Panc1 (cell line): Measurements from ENCODE around the gene MGAT4A. TPM values are rescaled to one million over a fixed set of nuclear protein-coding genes. Genes with fewer than 3 reads are reported as not detected.

ENCODE experiments used
- ATAC-seq: fragments of 200-7000 bp; cut with Tn5 transposase; 2 replicates; pipeline ENCODE4 v1.9.1; 2020; ENCODE audit warnings: mild to moderate bottlenecking, moderate library complexity
- BruUV-seq: library from RNA; stranded (reverse); fragments of 400-500 nt; replicated peaks from 2 replicates; lab custom pipeline; 2021; lab: Mats Ljungman, UMichigan
- CTCF ChIA-PET: fragments of 300-600 bp; sonication (Branson Sonifier 250); formaldehyde crosslinking; loops from one replicate; lab custom pipeline; 2022; ENCODE audit warnings: antibody characterized with exemption; lab: Charles Lee
- POLR2A ChIA-PET: fragments of 300-600 bp; sonication (Branson Sonifier 250); formaldehyde crosslinking; loops from one replicate; lab custom pipeline; 2022; ENCODE audit warnings: antibody characterized with exemption; lab: Charles Lee
- DNase-seq: peaks from one replicate; pipeline ENCODE4 v3.0.0-alpha.2; 2010; ENCODE audit warnings: low read depth, low spot score
- H3K27ac ChIP-seq: 2 replicates; pipeline ENCODE4 v1.5.1; 2011; ENCODE audit warnings: mild to moderate bottlenecking, low read length, inconsistent platforms
- H3K27me3 ChIP-seq: fragments of 200-500 bp; sonication (Bioruptor generic); 2 replicates; pipeline ENCODE4 v1.6.0; 2014; ENCODE audit warnings: low read length, inconsistent platforms; ENCODE audit not compliant: control insufficient read depth, insufficient read depth
- H3K36me3 ChIP-seq: fragments of 200-500 bp; sonication (Bioruptor generic); 2 replicates; pipeline ENCODE4 v1.5.1; 2014; ENCODE audit warnings: inconsistent platforms, mild to moderate bottlenecking, low read length, moderate library complexity; ENCODE audit not compliant: control insufficient read depth, insufficient read depth
- H3K4me1 ChIP-seq: 2 replicates; pipeline ENCODE4 v1.5.1; 2011; ENCODE audit warnings: inconsistent platforms, mild to moderate bottlenecking, low read length, moderate library complexity; ENCODE audit not compliant: control insufficient read depth, insufficient read depth
- H3K4me3 ChIP-seq, 2 experiments: 2 replicates each; pipeline ENCODE4 v1.5.1; 2011 to 2012; ENCODE audit warnings: low read depth in 2 of 2, low read length in 2 of 2, mild to moderate bottlenecking in 2 of 2, inconsistent platforms in 1 of 2, moderate library complexity in 1 of 2
- H3K9me3 ChIP-seq: fragments of 200-500 bp; sonication (Bioruptor generic); 2 replicates; pipeline ENCODE4 v1.5.1; 2014; ENCODE audit warnings: low read depth, mild to moderate bottlenecking, inconsistent platforms, low read length, moderate library complexity; ENCODE audit not compliant: control insufficient read depth, insufficient read depth
- POLR2AphosphoS5 ChIP-seq: IDR thresholded peaks from 2 replicates; pipeline ENCODE4 v1.6.1; 2012; ENCODE audit warnings: mild to moderate bottlenecking, low read depth, low read length, moderate library complexity
- REST ChIP-seq, 2 experiments: IDR thresholded peaks; 2 replicates each; pipeline ENCODE4 v1.6.1; 2011 to 2012; ENCODE audit warnings: low read depth in 2 of 2, control low read depth in 1 of 2, low read length in 1 of 2, mild to moderate bottlenecking in 1 of 2, moderate library complexity in 1 of 2; ENCODE audit not compliant: insufficient read depth in 1 of 2
- SIN3A ChIP-seq: IDR thresholded peaks from 2 replicates; pipeline ENCODE4 v1.6.1; 2012; ENCODE audit warnings: low read depth, mild to moderate bottlenecking, low read length, moderate library complexity, borderline replicate concordance; ENCODE audit not compliant: insufficient read depth
- TCF7L2 ChIP-seq: IDR thresholded peaks from 2 replicates; pipeline ENCODE4 v1.6.1; 2011; ENCODE audit warnings: mild to moderate bottlenecking, low read depth, low read length, inconsistent platforms
- in situ Hi-C: cut with HindIII; loops from 2 replicates; pipeline ENCODE4 v1.10.0; 2016; ENCODE audit warnings: low sequenced_read_pairs, low pct_unique_long_range_greater_than_20kb
- intact Hi-C: fragments of 100-400 bp; cut with micrococcal nuclease; formaldehyde crosslinking; loops from one replicate; pipeline ENCODE4 v1.10.0; 2022; ENCODE audit not compliant: unreplicated experiment
- total RNA-seq: library from RNA; stranded (reverse); gene quantifications from one replicate; pipeline ENCODE4 v1.2.1, GENCODE V29; 2021; ENCODE audit not compliant: unreplicated experiment
- TF ChIP-seq, protein P1 (sequence below): fragments of 450-650 bp; IDR thresholded peaks from 2 replicates; pipeline ENCODE4 v1.5.1; 2017; ENCODE audit warnings: mild to moderate bottlenecking

The MGAT4A gene
- total RNA-seq, 1 experiment from 2014 or later: 4.4 TPM

DNA sequence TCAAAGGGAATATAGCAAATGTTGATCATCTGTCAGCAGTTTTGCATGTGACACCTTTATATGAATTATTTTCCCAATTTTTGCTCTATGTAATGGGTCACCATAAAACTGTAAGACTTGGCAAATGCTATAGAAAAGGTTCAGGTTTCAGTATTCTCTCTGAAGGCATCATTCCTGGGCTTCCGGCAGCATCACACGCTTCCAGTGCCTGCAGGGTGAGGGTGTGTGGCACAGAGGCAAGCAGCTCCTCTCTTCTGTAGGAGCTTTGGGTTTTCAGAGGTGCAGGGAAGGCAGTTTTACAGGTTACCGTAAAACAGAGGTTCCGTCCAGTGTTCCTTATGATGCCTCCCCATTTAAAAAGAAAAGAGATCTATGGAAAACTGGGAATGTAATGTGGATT, 141.4 kb downstream of the MGAT4A start:
- no peaks in the 10 kb centered on the region for H3K36me3 ChIP-seq
- no peak overlapping the region for H3K27ac ChIP-seq
- ChIA-PET CTCF (no interaction called here), POLR2A (no interaction called here)
- DNase-seq: no peak
- BruUV-seq: no TSS peak
- no peaks in the 10 kb centered on the region for H3K9me3 ChIP-seq
- no peaks in the 10 kb centered on the region for H3K27me3 ChIP-seq
- TF ChIP-seq SIN3A (no peak), TCF7L2 (no peak), REST (IDR thresholded peaks at IDR 0.05; ENCODE audit: insufficient read depth in 1 of 2, low read depth in 2 of 2, low read length in 1 of 2) (no peak), POLR2AphosphoS5 (no peak)
- TF ChIP-seq, protein P1, sequence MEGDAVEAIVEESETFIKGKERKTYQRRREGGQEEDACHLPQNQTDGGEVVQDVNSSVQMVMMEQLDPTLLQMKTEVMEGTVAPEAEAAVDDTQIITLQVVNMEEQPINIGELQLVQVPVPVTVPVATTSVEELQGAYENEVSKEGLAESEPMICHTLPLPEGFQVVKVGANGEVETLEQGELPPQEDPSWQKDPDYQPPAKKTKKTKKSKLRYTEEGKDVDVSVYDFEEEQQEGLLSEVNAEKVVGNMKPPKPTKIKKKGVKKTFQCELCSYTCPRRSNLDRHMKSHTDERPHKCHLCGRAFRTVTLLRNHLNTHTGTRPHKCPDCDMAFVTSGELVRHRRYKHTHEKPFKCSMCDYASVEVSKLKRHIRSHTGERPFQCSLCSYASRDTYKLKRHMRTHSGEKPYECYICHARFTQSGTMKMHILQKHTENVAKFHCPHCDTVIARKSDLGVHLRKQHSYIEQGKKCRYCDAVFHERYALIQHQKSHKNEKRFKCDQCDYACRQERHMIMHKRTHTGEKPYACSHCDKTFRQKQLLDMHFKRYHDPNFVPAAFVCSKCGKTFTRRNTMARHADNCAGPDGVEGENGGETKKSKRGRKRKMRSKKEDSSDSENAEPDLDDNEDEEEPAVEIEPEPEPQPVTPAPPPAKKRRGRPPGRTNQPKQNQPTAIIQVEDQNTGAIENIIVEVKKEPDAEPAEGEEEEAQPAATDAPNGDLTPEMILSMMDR: no peak
- no peak for ATAC-seq
- intact Hi-C loops (no loop called here), in situ Hi-C loops (no loop called here)
- H3K4me3 ChIP-seq: no peak overlapping the region
- H3K4me1 ChIP-seq: no peaks in the 10 kb centered on the region

GRCh38 chr2:98588880-98589431, 142.0 kb downstream of the MGAT4A start:
- TF ChIP-seq SIN3A (no peak), POLR2AphosphoS5 (no peak), REST (IDR thresholded peaks at IDR 0.05; ENCODE audit: insufficient read depth in 1 of 2, low read depth in 2 of 2, low read length in 1 of 2) (no peak), TCF7L2 (no peak)
- TF ChIP-seq, protein P1: no peak
- H3K9me3 ChIP-seq: no peaks in the 10 kb centered on the region
- in situ Hi-C loops (no loop called here), intact Hi-C loops (no loop called here)
- no peak overlapping the region for H3K4me3 ChIP-seq
- no peaks in the 10 kb centered on the region for H3K4me1 ChIP-seq
- ChIA-PET CTCF (no interaction called here), POLR2A (no interaction called here)
- H3K27ac ChIP-seq: no peak overlapping the region
- ATAC-seq (no peak), DNase-seq (no peak)
- H3K27me3 ChIP-seq: no peaks in the 10 kb centered on the region
- BruUV-seq: no TSS peak
- no peaks in the 10 kb centered on the region for H3K36me3 ChIP-seq
